Stimulated activated CD8-positive, alpha-beta memory T cell treated with anti-CD3 and anti-CD28 coated beads, Interleukin-12 subunit alpha, Interleukin-12 subunit beta, amount 100 ng/mL, for 4 hours (primary cell): ENCODE measurements around the gene AIFM3.
"Not testable (repeated sequence)": the region's sequence is repeated elsewhere in the genome, so short reads cannot be mapped to it uniquely, and the experiment has no call there.

ENCODE experiments used
- DNase-seq: peaks from one replicate; pipeline ENCODE4 v3.0.0-alpha.2; 2020; ENCODE audit warnings: low read depth

The AIFM3 gene

GRCh38 chr22:20966883-20967696, at the start of gene AIFM3:
Gene AIFM3, plus strand, starts transcription at chr22:20967255. Its CDS starts 690 bp downstream, at chr22:20967945.
- DNase-seq: no peak

GRCh38 chr22:20918663-20919218, 48.3 kb upstream of the AIFM3 start:
- DNase-seq: no peak

- no peak for DNase-seq
Measured at GRCh38 chr22:20919718-20920117, 47.3 kb upstream of the AIFM3 start.

GRCh38 chr22:20920881-20921203, 46.2 kb upstream of the AIFM3 start:
- no peak for DNase-seq

- DNase-seq: no peak
Measured at GRCh38 chr22:20922141-20922751, 44.8 kb upstream of the AIFM3 start.

GRCh38 chr22:20926243-20926642, 40.8 kb upstream of the AIFM3 start:
- no peak for DNase-seq

GRCh38 chr22:20927940-20928572, 39.0 kb upstream of the AIFM3 start:
- no peak for DNase-seq

GRCh38 chr22:20928573-20928967, 38.5 kb upstream of the AIFM3 start:
- no peak for DNase-seq

- no peak for DNase-seq
Measured at GRCh38 chr22:20930004-20930403, 37.1 kb upstream of the AIFM3 start.

- DNase-seq: not testable (repeated sequence)
Measured at GRCh38 chr22:20930435-20930834, 36.6 kb upstream of the AIFM3 start.

GRCh38 chr22:20931126-20931654, 35.9 kb upstream of the AIFM3 start:
- DNase-seq: no peak

- no peak for DNase-seq
Measured at GRCh38 chr22:20933910-20934309, 33.1 kb upstream of the AIFM3 start.

- not testable (repeated sequence) for DNase-seq
Measured at GRCh38 chr22:20935049-20935448, 32.0 kb upstream of the AIFM3 start.

GRCh38 chr22:20935780-20936539, 31.1 kb upstream of the AIFM3 start:
- not testable (repeated sequence) for DNase-seq

- DNase-seq: no peak
Measured at GRCh38 chr22:20937031-20937793, 29.8 kb upstream of the AIFM3 start.

- DNase-seq: no peak
Measured at GRCh38 chr22:20937794-20938671, 29.0 kb upstream of the AIFM3 start.

GRCh38 chr22:20939457-20940185, 27.4 kb upstream of the AIFM3 start:
- not testable (repeated sequence) for DNase-seq

- no peak for DNase-seq
Measured at GRCh38 chr22:20940186-20940651, 26.8 kb upstream of the AIFM3 start.

- DNase-seq: no peak
Measured at GRCh38 chr22:20940904-20941385, 26.1 kb upstream of the AIFM3 start.
